ENCODE results near the gene PNMT. TPM values are rescaled to one million over a fixed set of nuclear protein-coding genes. Genes with fewer than 3 reads are reported as not detected.

PNMT gene
- total and polyA plus RNA-seq, 2 of the 13 experiments (the other 11 are each of a cell fraction or from before 2014, with no cell fraction given): 0.25 TPM; not detected in 1

GRCh38 chr17:39666601-39667261 is 1.5 kb upstream of the PNMT start:
- 0 out of 2 replicates have a peak, but pooled peaks have one; percentile 50 for TF ChIP-seq TFAP4 (IDR thresholded peaks at IDR 0.05; ENCODE audit: borderline replicate concordance, low read depth)
- peak; percentile 17; the same call in 1 of the 2 replicates for TF ChIP-seq ZMYM3 (CRISPR knock-in tag; IDR thresholded peaks at IDR 0.05)
- no peak for TF ChIP-seq ZNF724P (CRISPR knock-in tag; IDR thresholded peaks at IDR 0.05; ENCODE audit: borderline replicate concordance)
- TF ChIP-seq NFYB (CRISPR knock-in tag; IDR thresholded peaks at IDR 0.05): no peak
- TF ChIP-seq KDM2A (CRISPR knock-in tag; IDR thresholded peaks at IDR 0.05; ENCODE audit: borderline replicate concordance, low read depth): 0 out of 2 replicates have a peak, but pooled peaks have one; percentile 17
- 0 out of 2 replicates have a peak, but pooled peaks have one; percentile 9 for TF ChIP-seq ZNF576 (CRISPR knock-in tag; IDR thresholded peaks at IDR 0.05)
- peak; percentile 47 for TF ChIP-seq FOSL2 (CRISPR knock-in tag; IDR thresholded peaks at IDR 0.05)
- peak; percentile 42 for TF ChIP-seq RBM39 (IDR thresholded peaks at IDR 0.05; ENCODE audit: low read depth, low read length, poor library complexity, severe bottlenecking)
- 0 out of 2 replicates have a peak, but pooled peaks have one; percentile 32 for TF ChIP-seq ZNF512B (CRISPR knock-in tag; IDR thresholded peaks at IDR 0.05; ENCODE audit: borderline replicate concordance)
- no peak for TF ChIP-seq ATF6 (CRISPR knock-in tag; conservative IDR thresholded peaks at IDR 0.05)
- TF ChIP-seq ZNF24 (IDR thresholded peaks at IDR 0.05): no peak
- Histone ChIP-seq H3K9ac (ENCODE audit: insufficient read depth, low read depth, low read length) (no peak overlapping the region), H3K4me3 (replicated peaks in 1 of 3; ENCODE audit: insufficient read depth in 1 of 3, low read depth in 2 of 3, low read length in 3 of 3) (peak overlapping the region in 1 of 3 experiments; percentile 66; a peak in 1 of 6 replicates), H3K27me3 (ENCODE audit: control insufficient read depth in 1 of 2, insufficient read depth in 2 of 2, low read length in 2 of 2) (peaks cover 11 to 51% of the 10 kb centered on the region in 2 experiments), H3K4me1 (ENCODE audit: insufficient read depth, low read length) (peaks cover 69% of the 10 kb centered on the region), H3K36me3 (replicated peaks in 1 of 2; ENCODE audit: control insufficient read depth in 1 of 2, insufficient read depth in 2 of 2, low read length in 2 of 2) (peaks cover 0 to under 1% of the 10 kb centered on the region in 2 experiments; a peak in 3 of 5 replicates), H3K27ac (ENCODE audit: extremely low read length, insufficient read depth, low read length) (no peak overlapping the region), H3K9me3 (ENCODE audit: low read length) (no peaks in the 10 kb centered on the region), H3K4me2 (ENCODE audit: low read depth, low read length) (peak overlapping the region; percentile 81; the same call in 1 of the 2 replicates), H4K20me1 (ENCODE audit: insufficient read depth, low read length) (no peaks in the 10 kb centered on the region), H3K79me2 (ENCODE audit: insufficient read depth, low read length) (no peaks in the 10 kb centered on the region), H2AFZ (ENCODE audit: low read length) (no peak overlapping the region)
- 35% methylated on average over 11 of the region's 11 CpGs for WGBS (ENCODE audit: low lambda C conversion rate)
- BruUV-seq (replicated peaks): no TSS peak
- POLR2A ChIA-PET: interaction anchor here (1.4 to 4.1 kb wide), 5 partner anchors 9 to 63 kb away, joined by 4 to 25 read pairs (median 8); partner anchors contain the start of gene MIEN1
- intact Hi-C loops (cut with micrococcal nuclease; ENCODE audit: unreplicated experiment) (no loop called here), in situ Hi-C loops (cut with HindIII; ENCODE audit: extremely low pct_ligation_motif_present, low pct_unique_long_range_greater_than_20kb) (no loop called here)
- FAIRE-seq (no peak), DNase-seq (ENCODE audit: low spot score) (no peak), ATAC-seq (no peak)
- CTCF ChIA-PET (ENCODE audit: low intra/inter-chr PET ratio, low total read pairs): interaction anchor here (8.5 kb wide), 1 partner anchor 45 kb away, joined by 136 read pairs; no protein-coding TSS in a partner anchor
